ENCODE data around the gene PFN4. TPM values are rescaled to one million over a fixed set of nuclear protein-coding genes. Genes with fewer than 3 reads are reported as not detected.

PFN4 gene
- total RNA-seq, 4 donors from 2014 or later = not detected

DNA sequence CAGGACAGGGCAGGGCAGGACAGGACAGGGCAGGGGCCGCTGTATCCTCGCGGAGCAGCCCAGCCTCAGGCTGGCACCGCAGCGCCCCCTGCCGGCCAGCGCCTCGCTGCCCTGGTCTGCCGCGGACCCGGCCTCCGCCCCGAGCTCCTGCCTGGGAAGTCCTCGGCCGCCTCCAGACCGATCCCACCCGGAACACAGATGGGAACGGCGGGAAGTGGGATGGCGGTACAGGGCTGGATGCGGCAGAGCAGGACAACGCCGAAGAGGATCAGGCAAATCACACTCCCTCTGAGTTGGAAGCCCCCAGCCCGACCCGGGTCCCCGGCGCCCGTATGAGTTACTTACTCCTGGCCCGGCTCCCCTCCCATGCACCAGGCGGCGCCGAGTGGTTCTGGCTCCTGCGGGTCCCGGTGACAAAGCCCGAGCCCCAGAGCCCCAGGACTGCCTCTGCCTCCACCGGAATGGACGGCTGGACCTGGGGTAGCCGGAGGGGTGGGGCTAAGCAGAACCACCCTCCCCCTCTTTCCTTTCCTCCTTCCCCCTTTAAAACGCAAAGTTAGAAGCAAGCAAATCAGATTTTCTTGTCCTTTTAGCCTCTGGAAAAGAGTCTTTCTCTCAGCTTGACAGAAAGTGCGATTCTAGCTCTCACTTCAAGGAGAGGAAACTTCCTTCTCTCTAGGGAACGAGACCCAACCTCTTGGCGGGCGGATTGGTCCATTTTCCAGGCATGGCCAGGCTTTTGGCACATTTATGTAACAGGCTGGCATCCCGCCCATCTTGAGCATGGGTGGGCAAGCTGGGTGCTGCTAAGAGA lies 38.5 kb downstream of the PFN4 start, which contains the start of gene TP53I3:
Gene TP53I3, minus strand, starts transcription at position 449 of the 814 bp plus-strand sequence. CDS start 508 bp downstream, outside the sequence.
- peak; percentile 94 to 100 (median 98) for TF ChIP-seq CTCF (IDR thresholded peaks at IDR 0.05)
- TF ChIP-seq POLR2A (IDR thresholded peaks at IDR 0.05) = peak in 2 of 4 donors; percentile 45 to 64

GRCh38 chr2:24083567-24084385 lies 39.4 kb downstream of the PFN4 start:
- 24 to 27% methylated on average over 9 to 10 of the region's 30 CpGs for WGBS, 2 donors
- DNase-seq = peak; percentile 57
- Histone ChIP-seq H3K9me3 (no peaks in the 10 kb centered on the region), H3K4me3 (peak overlapping the region; percentile 52 to 78 (median 68)), H3K27me3 (no peaks in the 10 kb centered on the region), H3K36me3 (peaks cover 0 to 44% (median 7%) of the 10 kb centered on the region in 3 donors), H3K4me1 (peaks cover 10 to 44% (median 20%) of the 10 kb centered on the region in 3 donors), H3K27ac (peak overlapping the region; percentile 90 to 97 (median 95))
- intact Hi-C loops (cut with DNase I) = no loop called here
- TF ChIP-seq CTCF (IDR thresholded peaks at IDR 0.05) (no peak), POLR2A (IDR thresholded peaks at IDR 0.05) (peak in 2 of 4 donors; percentile 18 to 36)

More for the DNA sequence above, 38.5 kb downstream of the PFN4 start, which contains the start of gene TP53I3:
- DNase-seq = peak; percentile 57
- WGBS, 2 donors = 2 to 3% methylated on average over 9 to 16 of the region's 44 CpGs
- Histone ChIP-seq H3K36me3 (peaks cover 0 to 36% (median 7%) of the 10 kb centered on the region in 3 donors), H3K9me3 (no peaks in the 10 kb centered on the region), H3K27me3 (no peaks in the 10 kb centered on the region), H3K4me3 (peak within 1 kb of the TSS; percentile 52 to 78 (median 68)), H3K27ac (peak within 1 kb of the TSS; percentile 90 to 97 (median 95)), H3K4me1 (peaks cover 10 to 42% (median 20%) of the 10 kb centered on the region in 3 donors)
- intact Hi-C loops (cut with DNase I) = no loop called here

DNA sequence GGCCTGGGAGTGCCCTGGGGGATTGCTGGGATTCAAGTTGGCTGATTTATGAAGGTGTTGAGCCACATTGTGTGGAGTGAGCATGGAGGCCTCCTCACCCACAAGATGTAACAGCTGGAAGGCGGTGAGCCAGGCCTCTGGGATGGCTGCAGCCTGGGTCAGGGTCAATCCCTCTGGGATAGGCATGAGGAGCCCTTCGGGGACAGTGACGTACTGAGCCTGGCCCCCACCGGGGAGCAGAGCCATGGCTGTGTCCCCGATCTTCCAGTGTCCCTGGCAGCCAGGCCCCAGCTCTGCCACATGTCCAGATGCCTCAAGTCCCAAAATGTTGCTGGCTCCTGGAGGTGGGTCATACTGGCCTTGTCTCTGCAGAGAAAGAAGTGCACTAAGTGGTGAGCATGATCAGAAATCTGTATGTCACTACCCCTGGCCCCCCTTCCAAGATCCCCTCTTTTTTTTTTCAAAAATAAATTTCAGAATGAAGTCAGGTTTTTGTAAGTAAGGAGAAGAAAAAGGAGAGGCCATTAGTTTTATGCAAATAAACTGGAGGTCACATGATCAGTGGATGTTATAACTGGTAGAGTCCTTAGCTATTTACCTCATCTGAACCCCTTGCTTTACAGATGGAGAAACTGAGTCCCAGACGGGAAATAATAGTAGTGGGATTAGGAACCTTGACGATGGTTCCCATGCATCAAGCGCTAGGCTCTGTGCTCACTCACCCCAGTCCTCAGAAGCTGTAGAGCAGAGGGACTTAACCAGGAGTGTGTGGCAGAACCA lies 40.2 kb downstream of the PFN4 start:
- intact Hi-C loops (cut with DNase I) = no loop called here
- Histone ChIP-seq H3K4me1 (peaks cover 12 to 52% (median 20%) of the 10 kb centered on the region in 3 donors), H3K27ac (peak overlapping the region; percentile 90 to 97 (median 95)), H3K27me3 (no peaks in the 10 kb centered on the region), H3K36me3 (peaks cover 0 to 47% (median 7%) of the 10 kb centered on the region in 3 donors), H3K9me3 (no peaks in the 10 kb centered on the region), H3K4me3 (peak overlapping the region; percentile 52 to 78 (median 68))
- TF ChIP-seq CTCF (IDR thresholded peaks at IDR 0.05) = no peak
- no peak for TF ChIP-seq POLR2A (IDR thresholded peaks at IDR 0.05)
- no peak for DNase-seq
- 33 to 73% methylated on average over 1 to 5 of the region's 8 CpGs for WGBS, 2 donors

DNA sequence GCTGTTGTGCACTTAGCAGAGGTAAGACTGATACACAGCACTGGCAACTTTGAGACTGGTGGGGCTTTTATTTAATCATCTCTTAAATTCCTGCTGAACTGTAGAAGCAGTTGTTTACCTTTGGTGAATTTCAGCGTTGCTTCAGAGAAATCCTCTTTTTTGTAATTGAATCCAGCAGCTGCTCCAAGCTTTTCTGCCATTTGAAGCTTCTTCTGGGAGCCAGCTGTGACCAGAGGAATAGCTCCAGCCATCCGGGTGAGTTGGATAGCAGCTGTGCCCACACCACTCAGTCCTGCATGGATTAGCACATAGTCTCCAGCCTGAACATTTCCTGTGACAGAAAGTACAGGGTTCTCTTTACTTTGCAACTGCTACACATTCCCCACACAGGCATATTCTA lies 42.4 kb downstream of the PFN4 start:
- intact Hi-C loops (cut with DNase I) = no loop called here

More for the DNA sequence above, 42.4 kb downstream of the PFN4 start:
- no peak for DNase-seq
- Histone ChIP-seq H3K4me1 (peaks cover 19 to 64% (median 24%) of the 10 kb centered on the region in 3 donors), H3K9me3 (no peaks in the 10 kb centered on the region), H3K4me3 (no peak overlapping the region), H3K27ac (peak overlapping the region in 3 of 4 donors; percentile 49 to 97 (median 93)), H3K36me3 (peaks cover 0 to 47% (median 7%) of the 10 kb centered on the region in 3 donors), H3K27me3 (no peaks in the 10 kb centered on the region)
- TF ChIP-seq POLR2A (IDR thresholded peaks at IDR 0.05) (no peak), CTCF (IDR thresholded peaks at IDR 0.05) (no peak)
- WGBS, 2 donors = 70 to 91% methylated on average over 2 of the region's 2 CpGs

Measured in esophagus squamous epithelium (tissue), 5 donors.